ENCODE data around the gene TRANK1.
A peak's percentile ranks its signal among the peaks of the same experiment; 100 is the strongest.
"Not testable (repeated sequence)": the region's sequence is repeated elsewhere in the genome, so short reads cannot be mapped to it uniquely, and the experiment has no call there.

The TRANK1 gene

DNA sequence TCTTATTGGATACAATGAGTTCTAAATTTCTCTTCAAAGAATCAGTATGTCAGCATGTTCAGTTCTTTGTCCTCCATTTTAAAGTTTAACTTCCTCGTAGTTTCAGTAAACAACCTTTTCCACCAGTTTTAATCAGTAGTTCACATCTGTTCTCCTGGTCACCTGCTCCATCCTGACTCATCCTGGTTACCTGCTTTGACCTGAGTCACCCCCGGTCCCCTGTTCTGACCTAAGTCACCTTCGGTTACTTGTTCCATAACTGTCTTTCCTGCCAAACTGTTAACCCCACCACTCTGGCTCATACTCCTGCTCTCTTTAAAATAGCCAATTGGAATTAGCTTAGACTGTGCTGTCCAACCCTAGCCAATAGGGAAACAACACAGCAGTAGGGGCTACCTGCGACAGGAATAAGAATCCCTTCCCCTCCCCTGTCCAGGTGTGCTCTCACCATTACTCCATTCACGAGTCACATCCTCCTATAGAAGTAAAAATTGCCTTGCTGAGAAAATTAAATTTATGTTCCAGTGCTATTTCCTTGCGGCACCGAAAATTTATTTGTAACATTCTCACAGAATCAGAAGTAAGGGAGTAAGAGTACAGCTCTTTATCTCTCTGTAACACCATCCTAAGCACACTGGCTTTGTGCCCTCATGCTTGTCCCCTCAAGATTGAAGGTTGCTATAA lies 23.8 kb downstream of the TRANK1 start:
- DNase-seq (ENCODE audit: low read depth in 2 of 2, low spot score in 1 of 2) = no peak

DNA sequence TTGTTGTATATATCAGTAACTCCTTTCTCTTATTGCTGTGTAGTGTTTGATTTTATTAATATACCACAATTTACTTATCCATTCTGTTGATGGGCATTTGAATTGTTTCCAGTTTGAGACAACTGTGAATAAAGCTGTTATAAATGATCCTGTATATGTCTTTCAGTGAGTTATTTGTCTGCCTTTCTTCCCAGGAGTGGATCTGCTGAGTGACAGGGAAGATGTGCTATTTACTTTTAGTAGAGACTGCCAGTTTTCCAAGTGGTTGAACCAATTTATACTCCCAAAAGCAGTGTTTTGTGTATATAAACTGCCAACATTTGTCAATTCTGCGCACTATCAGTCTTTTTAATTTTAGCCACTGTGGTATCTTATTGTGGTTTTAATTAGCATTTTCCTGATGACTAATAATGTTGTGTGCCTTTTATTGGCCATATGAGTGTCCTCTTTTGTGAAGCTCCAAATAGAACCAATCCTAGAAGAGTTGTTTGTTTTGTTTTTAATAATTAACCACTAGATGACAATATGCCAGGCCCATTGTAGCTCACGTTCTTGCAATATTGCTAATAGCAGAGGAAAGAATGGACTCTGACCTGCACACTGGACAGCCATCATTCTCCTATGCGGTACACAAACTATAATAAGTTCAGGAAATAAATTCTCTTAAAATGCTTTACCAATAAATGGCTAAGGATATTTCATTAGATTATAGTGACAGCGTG lies 25.3 kb downstream of the TRANK1 start:
- DNase-seq (ENCODE audit: low read depth in 2 of 2, low spot score in 1 of 2) = no peak

DNA sequence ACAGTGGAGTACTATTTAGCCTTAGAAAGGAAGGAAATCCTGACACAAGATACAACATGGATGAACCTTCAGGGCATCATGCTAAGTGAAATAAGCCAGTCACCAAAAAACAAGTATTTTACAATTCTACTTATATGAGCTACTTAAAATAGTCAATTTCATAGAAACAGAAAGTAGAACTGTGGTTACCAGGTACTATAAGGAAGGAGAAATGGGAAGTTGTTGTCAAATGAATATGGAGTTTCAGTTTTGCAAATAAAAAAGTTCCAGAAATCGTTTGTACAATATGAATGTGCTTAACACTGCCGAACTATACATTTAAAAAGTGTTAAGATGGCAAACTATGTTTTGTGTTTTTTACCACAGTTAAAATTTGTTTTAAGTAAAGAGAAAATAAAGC lies 26.8 kb downstream of the TRANK1 start:
- DNase-seq (ENCODE audit: low read depth in 2 of 2, low spot score in 1 of 2) = no peak

- DNase-seq (ENCODE audit: low read depth in 2 of 2, low spot score in 1 of 2) = peak in 1 of 2 donors; percentile 11
Measured at GRCh38 chr3:36911990-36912804, 32.7 kb downstream of the TRANK1 start.

GRCh38 chr3:36909666-36910065 lies 35.2 kb downstream of the TRANK1 start:
- no peak for DNase-seq (ENCODE audit: low read depth in 2 of 2, low spot score in 1 of 2)

DNA sequence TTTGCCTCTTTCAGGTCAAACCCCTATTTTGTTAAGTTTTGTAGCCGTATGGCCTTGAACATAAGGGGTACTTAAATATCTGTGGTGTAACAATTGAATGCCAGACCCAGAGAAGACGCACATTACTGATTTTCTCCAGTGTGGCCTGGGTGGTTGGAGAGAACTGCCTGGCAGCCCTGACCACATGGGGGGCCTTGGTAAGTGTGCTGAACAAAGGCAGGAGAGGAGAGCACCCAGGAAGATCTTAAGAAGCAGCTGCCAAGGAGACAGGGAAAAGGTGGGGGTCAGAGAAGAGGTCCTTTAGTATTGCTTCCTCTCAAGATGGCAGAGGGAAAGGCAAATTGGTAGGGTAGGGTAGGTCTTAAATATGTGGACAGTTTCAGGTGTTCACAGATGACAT lies 35.7 kb downstream of the TRANK1 start:
- no peak for DNase-seq (ENCODE audit: low read depth in 2 of 2, low spot score in 1 of 2)

GRCh38 chr3:36908647-36909180 lies 36.1 kb downstream of the TRANK1 start:
- DNase-seq (ENCODE audit: low read depth in 2 of 2, low spot score in 1 of 2) = no peak

GRCh38 chr3:36907911-36908646 lies 36.8 kb downstream of the TRANK1 start:
- peak; percentile 49 to 50 for DNase-seq (ENCODE audit: low read depth in 2 of 2, low spot score in 1 of 2)

DNA sequence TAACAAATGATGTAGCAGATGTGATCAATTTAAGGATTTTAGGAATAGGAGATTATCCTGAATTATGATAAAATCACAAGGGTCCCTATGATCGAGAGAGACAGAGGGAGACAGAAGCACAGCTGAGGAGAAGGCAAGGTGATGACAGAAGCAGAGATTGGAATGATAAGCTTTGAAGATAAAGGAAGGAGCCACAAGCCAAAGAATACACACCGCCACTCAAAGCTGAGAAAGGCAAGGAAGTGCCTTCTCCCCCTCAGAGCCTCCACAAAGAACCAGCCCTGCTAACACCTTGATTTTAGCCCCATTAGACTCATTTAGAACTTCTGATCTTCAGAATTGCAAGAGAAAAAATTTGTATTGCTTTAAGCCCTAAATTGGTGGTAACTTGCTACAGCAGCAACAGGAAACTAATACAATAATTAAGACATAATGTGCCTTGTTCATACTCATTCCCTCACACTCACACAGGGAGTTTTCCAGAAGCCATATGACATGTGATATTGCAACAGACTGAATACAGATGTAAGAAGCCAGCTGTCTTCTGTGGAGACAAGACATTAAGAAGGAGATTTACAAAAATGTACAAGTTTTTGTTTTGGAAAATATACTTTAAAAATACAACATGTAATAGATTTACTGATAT lies 38.2 kb downstream of the TRANK1 start:
- no peak for DNase-seq (ENCODE audit: low read depth in 2 of 2, low spot score in 1 of 2)

- DNase-seq (ENCODE audit: low read depth in 2 of 2, low spot score in 1 of 2) = no peak
Measured at GRCh38 chr3:36905545-36905944, 39.3 kb downstream of the TRANK1 start.

DNA sequence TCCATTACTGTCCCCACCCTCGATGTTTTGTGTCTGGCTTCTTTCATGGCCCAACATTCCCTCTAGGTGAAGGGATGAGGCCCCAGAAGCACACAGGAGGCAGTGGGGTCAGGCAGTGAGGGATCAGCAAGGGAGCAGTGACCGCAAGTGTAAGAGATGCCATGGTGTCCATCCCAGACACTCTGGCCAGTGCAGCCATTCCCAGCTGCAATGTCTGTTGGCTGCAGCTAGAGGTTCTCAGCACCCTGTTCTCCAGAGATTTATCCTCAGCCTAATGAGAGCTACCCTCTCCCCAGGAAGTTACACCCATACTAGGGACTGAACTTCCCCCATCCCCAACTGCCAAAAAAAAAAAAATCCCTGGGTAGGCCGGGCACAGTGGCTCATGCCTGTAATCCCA lies 40.2 kb downstream of the TRANK1 start:
- DNase-seq (ENCODE audit: low read depth in 2 of 2, low spot score in 1 of 2) = no peak

- DNase-seq (ENCODE audit: low read depth in 2 of 2, low spot score in 1 of 2) = not testable (repeated sequence)
Measured at GRCh38 chr3:36904065-36904464, 40.8 kb downstream of the TRANK1 start.

- no peak for DNase-seq (ENCODE audit: low read depth in 2 of 2, low spot score in 1 of 2)
Measured at GRCh38 chr3:36903119-36903882, 41.6 kb downstream of the TRANK1 start.

- no peak for DNase-seq (ENCODE audit: low read depth in 2 of 2, low spot score in 1 of 2)
Measured at GRCh38 chr3:36901588-36901987, 43.3 kb downstream of the TRANK1 start.

GRCh38 chr3:36900474-36901443 lies 44.1 kb downstream of the TRANK1 start:
- DNase-seq (ENCODE audit: low read depth in 2 of 2, low spot score in 1 of 2) = no peak

DNA sequence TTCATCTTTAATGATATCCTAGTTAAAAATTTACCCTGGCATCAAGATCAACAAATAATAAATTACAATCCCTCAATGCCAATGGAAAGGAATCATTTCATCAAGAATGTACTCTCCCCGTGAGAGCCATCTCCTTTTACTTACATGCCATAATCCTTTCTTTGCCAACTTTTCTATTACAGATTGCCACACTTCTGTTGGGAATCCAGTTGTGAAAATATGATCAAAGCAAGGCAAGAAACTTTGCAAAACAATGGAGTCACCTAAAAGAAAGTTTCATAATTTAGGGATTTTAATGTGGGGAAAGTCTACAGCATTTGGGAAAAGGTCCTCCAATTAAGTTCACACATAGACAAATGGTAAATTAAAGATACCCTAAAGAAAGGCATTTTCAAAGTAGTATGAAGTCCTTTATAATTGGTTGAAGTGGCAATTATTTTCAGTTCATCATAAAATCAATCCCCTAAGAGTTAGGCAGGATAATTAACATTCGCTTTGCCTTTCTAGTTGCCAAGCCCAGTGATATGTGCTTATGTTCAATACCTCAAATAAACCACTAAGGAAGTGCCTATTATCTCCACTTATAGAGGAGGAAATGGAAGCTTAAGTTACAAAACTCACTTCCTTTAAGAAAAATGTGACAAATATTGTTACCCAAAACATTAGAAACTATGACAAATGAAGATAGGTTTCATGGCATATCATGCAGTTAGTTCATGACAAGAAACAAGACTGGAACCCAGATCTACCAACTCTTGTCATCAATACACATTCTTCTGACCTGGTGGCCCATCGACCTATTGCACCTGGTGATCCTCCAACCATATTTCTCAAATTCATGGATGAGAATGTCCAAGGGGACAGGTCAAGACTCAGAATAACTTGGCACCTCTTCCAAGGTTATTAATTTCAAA lies 49.1 kb downstream of the TRANK1 start:
- DNase-seq (ENCODE audit: low read depth in 2 of 2, low spot score in 1 of 2) = no peak

DNA sequence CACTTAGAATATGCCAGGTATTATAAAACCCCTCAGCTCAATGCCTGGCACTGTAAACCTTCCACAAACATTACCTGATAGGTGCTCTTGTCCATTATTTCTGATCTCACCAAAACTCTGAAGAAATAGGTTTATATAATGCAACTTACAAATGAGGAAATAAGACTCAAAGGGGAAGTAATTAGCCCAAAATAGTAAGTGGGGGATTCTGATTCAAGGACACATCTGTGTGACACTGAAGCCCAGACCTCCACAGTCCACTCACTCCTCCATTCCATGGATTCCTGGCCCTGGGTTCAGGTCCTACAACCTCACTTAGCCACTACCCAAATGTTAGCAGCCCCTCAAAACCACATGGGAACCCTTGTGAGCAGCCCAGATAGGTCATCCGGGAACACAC lies 49.9 kb downstream of the TRANK1 start:
- no peak for DNase-seq (ENCODE audit: low read depth in 2 of 2, low spot score in 1 of 2)

DNA sequence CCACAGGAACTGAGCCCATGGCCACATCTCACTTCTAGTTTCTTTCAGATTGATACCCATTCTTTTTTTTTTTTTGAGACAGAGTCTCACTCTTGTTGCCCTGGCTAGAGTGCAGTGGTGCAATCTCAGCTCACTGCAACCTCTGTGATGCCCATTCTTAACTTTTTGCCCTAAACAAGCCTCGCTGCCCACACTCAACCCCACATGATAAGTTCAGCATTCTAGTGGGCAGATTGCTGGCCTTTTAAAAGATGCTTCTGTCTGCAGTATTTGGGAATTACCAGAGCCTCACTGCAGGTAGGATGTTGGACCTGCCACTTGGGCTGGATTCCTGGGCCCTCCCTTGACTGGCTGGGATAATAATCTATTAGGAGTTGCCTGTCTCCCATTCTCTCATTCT lies 51.0 kb downstream of the TRANK1 start:
- DNase-seq (ENCODE audit: low read depth in 2 of 2, low spot score in 1 of 2) = no peak
